NCI-H1048 (cell line): ENCODE results near the gene GGT7.
A peak's percentile ranks its signal among the peaks of the same experiment; 100 is the strongest.
"Not testable (repeated sequence)": the region's sequence is repeated elsewhere in the genome, so short reads cannot be mapped to it uniquely, and the experiment has no call there.

Experiments used
- DNase-seq: peaks from one replicate; lab custom pipeline; 2025; lab: John Stamatoyannopoulos, UW

The GGT7 gene

DNA sequence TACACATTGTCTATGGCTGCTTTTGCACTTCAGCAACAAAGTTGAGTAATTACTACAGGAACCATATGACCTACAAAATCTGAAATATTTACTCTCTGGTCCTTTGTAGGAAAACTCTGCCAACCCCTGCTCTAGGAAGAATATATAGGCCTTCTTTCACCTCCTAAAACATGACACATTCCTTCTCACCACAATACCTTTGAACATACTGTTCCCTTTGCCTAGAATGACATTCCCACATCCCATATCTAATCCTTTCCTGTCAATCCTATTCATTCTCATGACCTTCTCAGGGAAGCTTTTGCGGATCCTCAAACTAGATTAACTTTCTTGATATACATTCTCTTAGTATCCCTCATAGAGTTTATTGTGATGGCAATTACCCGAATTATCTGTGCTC, 29.2 kb downstream of the GGT7 start:
- DNase-seq, result no peak

DNA sequence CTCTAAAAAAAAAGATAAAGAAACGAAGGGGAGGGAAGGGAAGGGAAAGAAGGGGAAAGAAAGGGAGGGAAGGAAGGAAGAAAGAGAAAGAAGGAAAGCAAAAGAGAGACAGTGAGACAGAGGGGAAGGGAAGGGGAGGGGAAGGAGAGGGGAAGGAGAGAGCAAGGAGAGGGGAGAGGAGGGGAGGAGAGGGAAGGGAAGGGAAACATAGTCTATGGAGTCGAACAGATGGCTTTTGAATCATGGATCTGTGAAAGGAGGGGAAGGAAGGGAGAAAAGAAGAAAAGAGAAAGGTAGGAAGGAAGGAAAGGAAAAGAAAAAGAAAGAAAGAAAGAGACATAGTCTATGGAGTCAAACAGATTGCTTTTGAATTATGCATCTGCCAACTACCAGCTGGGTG, 30.5 kb downstream of the GGT7 start:
- no peak for DNase-seq

DNA sequence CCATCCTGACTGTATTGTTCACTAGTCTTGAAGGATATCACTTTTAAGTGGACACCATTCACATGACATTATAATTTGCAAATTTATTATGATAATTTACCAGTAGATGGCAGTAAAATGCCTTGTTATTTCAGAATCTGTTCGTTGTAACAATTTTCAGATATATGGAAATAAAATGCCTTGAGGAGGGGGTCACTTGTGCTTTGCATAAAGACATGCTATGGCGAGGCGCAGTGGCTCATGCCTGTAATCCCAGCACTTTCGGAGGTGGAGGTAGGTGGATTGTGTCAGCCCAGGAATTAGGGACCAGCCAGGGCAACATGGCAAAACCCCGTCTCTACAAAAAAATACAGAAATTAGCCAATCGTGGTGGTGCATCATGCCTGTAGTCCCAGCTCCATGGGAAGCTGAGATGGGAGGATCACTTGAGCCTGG, 38.2 kb downstream of the GGT7 start:
- peak; percentile 34 for DNase-seq

DNA sequence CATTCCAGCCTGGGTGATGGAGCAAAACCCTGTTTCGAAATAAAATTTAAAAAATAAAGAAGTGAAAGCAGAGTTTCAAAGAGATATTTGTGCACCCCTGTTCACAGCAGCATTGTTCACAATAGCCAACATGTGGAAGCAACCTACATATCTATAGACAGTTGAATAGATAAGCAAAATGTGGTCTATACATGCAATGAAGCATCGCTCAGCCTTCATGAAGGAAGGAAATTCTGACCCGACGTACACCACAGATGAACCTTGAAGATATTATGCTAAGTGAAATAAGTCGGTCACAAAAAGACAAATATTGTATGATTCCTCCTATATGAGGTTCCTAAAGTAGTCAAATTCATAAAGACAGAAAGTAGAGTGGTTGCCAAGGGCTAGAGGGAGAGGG, 40.7 kb downstream of the GGT7 start:
- no peak for DNase-seq

DNA sequence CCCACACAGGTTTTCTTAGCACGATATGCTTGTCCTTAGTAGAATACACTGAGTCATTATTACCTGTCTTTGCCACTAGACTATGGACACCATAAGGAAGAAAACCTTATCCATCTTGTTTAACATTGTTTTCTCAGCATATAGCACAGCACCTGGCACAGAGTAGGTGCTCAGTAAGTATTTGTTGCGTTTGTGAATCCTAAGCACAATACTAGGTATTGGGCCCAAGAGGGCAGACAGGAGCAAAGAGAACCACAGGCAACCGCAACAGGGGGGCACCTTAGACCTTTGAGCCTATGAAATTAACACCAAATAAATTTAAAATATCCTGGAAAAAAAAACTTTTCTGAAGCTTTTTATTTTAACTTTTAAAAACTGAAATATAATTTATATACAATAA, 43.5 kb downstream of the GGT7 start:
- DNase-seq, result no peak

DNA sequence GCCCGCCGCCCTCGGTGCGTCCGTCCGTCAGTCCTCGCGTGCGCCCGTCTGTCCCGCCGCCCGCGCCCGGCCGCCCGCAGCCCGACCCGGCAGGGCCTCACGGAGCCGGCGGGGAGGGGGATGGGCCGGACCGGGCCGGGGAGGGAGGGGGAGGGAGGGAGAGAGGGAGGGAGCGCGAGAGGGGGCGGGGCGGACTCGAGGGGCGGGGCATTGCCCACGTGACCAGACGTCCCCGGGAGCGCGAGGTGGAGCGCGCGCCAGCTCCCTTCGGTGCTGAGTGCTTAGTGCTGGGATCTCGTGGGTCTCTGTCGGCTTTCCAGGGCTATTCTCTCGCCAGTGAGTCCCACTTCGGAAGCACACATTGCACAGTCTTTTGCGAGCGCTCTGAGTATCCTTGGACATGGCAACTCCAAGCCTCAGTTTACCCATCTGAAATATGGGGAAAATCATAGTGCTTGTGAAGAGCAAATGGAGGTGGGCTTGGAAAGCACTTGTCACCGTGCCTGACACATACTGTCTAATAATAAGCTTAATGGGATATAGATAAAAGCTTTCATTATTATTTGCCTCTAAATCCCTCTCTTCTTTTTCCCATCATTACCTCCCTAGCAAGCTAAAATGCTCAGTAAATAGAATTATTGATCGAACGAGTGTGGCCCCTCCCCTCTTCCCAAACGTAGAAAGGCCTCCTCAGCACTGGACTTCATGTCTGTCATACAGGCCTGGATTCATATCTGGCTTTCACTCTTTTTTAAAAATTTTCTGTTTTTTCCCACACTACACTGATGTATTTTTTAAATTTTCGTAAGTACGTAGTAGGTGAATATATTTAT, 46.9 kb downstream of the GGT7 start, which contains the start of gene NCOA6:
NCOA6 (minus strand) TSS at position 122 of the 833 bp plus-strand sequence. CDS start 43,296 bp downstream, outside the sequence.
- DNase-seq, result no peak

DNA sequence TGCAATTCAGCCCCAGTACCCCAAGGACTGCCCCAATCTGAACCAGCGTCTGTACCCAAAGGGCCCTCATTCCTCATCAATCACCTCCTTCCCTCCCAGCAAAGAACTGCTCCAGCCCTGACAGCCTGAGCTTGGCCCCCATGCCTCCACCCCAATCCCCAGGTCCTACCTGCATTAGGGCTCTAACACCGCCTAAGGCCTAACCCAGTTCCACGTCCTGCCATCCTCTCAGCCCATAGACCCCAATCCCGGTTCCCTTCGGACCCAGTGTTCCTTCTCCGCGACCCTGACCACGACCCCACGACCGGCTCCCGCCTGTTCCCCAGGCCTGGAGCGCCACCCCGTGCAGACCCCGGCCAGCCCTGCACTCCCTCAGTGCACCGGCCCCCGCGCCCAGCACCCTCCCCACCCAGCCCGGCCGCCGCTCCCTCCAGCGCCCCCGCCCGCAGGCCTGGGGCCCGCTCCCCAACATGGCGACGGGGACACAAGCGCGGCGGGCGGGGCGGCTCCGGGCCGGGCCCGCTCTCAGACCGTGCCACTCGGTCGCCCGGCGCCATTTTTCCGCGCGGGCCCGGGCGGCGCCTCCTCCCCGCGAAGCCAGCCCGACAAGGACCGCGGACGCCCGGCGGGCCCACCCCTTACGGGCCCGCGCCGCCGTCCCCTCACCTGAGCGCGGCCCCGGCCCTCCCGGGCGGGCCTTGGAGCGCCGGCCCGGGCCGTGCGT, 47.7 kb downstream of the GGT7 start:
- DNase-seq, result no peak

DNA sequence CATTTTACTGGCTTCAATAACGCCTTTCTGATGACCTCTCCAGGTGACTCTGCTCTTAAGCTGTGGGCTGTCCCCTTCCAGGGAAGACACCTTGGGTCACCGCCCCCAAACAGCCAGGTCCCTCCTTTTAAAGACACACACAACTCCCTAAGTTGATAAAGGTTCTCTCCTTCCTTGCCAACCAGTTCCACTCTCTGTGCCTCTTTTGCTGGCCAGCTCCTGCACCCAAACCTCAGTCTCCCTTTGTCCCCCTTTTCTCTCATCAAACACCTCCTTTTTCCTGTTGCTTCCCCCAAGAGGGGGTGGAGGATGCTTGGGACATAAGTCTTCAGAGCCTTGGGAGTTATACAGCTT, 48.2 kb downstream of the GGT7 start:
- peak; percentile 17 for DNase-seq

DNA sequence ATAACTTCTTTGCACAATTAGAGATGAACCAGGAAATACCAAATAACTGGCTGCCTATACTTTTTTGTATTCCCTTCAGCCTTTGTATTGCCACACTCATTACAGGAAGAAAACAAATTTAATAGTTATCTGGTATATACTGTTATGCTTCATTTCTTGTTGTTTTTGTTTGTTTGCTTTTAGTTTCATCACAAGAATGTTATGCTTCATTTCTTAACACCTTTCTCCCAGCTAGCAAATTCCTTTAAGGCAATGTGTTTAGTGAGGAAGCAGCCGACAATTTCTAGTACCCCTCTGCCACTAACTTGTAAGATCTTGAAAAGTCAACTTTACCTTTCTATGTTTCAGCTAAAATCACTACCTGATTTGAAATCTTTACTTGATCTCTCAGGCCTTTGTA, 48.6 kb downstream of the GGT7 start:
- no peak for DNase-seq

DNA sequence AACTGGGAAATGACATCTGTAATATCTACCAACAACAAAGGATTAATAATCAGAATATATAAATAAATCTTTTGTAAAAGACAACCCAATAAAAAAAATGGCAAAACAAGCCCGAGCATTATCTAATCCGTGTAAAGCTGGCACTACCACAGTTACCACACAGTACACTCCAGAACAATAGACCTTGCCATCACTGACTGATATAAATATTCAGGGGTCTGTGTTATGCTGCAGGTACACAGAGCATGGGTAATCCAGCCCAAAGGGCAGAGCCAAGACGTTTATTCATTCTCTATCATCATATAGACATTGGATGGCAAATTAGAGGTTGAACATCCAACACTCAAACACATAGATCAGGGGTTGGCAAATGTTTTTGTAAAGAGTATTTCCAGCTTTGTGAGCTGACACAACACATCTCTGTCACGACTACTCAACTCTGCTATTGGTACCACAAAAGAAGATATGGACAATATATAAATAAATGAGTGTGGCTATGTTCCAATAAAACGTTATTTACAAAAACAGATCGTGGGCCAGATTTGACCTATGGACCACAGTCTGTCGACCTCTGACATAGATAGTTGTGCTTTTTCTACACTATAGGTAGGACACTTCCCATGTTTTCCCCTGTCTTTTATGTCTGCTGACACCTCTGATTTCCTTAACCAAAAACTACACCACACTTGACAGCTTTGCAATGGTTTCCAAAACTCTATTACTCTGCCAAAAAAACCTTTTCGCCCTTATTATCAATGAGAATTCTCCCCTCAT, 51.7 kb downstream of the GGT7 start:
- no peak for DNase-seq

DNA sequence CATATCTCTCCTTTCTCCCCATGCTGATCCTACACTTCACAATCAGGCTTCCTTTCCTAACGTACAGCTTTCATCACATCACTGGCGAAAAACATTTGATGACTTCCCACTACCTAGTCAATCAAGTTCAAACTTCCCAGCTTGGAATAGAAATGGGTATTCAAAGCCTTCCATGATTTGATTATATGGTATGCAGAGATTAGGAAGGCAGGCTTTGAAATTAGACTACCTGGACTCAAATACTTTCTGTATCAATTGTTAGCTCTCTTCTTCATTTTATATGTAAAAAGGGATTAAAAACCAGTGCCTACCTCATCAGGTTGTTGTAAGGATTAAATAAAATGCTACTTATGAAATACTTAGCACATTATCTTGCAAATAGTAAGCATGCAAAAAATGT, 54.9 kb downstream of the GGT7 start:
- no peak for DNase-seq

DNA sequence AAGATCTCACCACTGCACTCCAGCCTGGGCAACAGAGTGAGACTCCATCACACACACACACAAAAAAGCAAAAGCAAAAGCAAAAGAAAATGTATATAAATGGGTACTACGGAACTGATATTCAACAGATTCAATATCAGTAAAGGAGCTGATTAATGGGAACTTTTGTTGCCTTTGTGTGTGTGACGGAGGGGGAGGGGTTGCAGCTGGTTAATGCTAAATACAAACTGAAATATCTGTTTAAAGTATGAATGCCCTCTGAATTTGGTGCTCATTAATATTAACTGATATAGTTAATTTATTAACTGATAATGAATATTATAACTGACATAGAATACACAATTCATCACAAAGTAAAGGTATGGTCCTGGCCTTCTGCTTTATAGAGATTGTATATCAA, 55.6 kb downstream of the GGT7 start:
- DNase-seq, result no peak

DNA sequence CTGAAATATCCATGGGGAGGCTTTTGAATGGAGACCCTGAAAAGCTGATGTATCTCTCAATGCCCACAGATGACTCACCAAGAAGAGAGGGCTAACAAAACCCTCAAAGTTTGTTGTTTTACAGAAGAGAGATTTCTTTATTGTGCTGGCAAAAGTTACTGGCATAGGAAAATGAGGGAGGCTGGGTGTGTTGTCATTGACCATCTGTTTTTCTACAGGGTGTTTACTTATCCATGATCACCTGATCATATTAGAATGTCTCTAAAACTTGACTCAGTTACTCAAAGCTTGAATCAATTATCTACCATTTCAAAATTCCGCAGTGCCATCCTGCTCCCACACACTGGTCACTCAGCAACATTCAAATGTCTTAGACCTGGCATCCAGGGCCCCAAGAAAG, 57.0 kb downstream of the GGT7 start:
- no peak for DNase-seq

DNA sequence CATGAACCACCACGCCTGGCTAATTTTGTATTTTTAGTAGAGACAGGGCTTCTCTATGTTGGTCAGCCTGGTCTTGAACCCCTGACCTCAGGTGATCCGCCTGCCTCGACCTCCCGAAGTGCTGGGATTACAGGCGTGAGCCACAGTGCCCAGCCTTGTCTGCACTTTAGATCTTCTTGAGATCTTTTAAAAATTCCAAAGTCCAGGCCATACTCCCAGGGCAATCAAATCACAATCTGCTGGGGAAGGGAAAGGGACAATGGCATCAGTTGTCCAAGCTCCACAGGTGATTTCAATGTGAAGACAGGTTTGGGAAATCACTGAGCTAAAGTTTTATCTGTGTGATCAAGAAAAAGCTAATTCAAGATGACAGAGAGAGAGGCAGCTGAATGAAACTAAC, 64.1 kb downstream of the GGT7 start:
- no peak for DNase-seq

DNA sequence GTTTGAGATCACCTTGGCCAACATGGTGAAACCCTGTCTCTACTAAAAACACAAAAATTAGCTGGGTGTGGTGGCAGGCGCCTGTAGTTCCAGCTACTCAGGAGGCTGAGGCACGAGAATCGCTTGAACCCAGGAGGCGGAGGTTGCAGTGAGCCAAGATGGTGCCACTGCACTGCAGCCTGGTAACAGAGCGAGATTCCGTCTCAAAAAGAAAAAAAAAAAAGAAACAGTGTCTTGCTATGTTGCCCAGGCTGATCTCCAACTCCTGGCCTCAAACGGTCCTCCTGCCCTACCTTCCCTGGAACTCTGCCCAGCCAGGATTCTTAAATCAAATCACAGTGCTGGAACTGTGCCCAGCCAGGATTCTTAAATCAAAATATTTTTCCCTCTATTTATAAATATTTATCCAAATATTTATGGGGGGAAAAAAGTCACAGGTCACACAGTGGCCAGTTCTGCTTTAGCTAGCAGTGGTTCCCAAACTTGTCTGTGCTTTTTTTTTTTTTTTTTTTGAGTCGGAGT, 64.7 kb downstream of the GGT7 start:
- not testable (repeated sequence) for DNase-seq

DNA sequence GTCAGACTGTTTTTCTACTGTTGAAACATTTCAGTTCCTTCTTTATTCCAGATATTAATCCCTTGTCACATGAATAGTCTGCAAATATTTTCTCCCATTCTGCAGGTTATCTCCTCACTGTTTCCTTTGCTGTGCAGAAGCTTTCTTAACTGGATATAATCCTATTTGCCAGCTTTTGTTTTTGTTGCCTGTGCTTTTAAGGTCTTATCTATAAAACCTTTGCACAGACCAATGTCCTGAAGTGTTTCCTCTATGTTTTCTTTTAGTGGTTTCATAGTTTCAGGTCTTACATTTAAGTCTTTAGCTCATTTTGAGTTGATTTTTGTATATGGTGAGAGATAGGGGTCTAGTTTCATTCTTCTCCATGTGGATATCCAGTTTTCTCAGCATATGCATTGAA, 66.4 kb downstream of the GGT7 start:
- DNase-seq, result no peak

DNA sequence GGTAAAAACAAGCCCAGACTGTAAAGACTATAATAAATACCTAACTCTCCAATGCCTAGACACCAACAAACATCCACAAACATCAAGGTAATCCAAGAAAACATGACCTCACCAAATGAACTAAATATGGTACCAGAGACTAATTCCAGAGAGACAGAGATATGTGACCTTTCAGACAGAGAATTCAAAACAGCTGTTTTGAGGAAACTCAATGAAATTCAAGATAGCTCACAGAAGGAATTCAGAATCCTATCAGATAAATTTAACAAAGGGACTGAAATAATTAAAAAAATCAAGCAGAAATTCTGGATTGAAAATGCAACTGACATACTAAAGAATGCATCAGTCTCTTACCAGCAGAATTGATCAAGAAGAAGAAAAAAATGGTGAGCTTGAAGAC, 73.8 kb downstream of the GGT7 start:
- DNase-seq, result no peak

DNA sequence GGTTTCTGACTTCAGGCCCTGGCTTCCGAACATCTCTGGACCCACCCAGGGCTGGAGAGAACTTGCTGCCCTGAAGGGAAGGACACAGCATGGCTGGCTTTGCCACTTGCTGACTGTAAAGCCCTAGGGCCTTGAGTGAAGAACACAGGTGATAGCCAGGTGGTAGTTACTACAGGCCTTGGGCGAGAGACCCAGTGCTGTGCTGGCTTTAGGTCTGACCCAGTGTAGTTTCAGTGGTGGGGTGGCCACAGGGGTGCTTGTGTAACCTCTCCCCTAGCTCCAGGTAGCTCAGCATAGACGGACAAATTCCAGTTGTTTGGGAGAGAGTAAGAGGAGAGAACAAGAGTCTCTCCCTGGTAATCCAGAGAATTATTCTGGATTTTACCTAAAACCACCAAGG, 74.3 kb downstream of the GGT7 start:
- DNase-seq, result no peak

DNA sequence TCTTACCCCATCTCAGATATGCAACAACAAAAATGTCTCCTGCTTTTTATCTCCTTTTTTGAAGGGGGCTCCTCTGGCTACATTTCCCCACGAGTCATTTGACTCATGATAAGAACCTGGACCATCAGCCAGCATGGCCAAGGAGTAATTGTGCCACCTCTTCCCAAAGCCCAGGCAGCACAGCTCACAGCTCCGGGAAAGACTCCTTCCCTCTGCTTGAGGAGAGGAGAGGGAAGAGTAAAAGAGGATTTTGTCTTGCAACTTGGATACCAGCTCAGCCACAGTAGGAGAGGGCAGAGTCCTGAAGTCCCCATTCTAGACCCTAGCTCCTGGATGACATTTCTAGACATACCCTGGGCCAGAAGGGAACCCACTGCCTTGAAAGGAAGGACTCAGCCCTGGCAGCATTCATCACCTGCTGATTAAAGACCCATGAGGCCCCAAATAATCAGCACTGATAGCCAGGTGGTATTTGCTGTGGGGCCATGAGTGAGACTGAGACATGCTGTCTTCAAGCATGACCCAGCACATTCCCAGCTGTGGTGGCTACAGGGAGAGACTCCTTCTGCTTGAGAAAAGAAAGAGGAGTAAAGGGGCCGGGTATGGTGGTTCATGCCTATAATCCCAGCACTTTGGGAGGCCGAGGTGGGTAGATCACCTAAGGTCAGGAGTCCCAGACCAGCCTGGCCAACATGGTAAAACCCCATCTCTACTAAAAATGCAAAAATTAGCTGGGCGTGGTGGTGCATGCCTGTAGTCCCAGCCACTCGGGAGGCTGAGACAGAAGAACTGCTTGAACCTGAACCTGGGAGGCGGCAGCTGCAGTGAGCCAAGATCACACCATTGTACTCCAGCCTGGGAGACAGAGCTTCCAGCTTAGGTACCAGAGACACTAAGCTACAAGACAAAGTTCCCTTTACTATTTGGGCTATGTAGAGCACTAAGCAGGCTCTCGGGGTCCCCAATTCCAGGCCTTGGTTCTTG, 75.4 kb downstream of the GGT7 start:
- no peak for DNase-seq
